Prostate gland (tissue), 2 donors: Measurements from ENCODE around the gene ABCC9.

Experiments used
- POLR2A ChIP-seq: fragments of 450-650 bp; IDR thresholded peaks from one replicate; pipeline ENCODE4 v1.6.1; 2016; ENCODE audit warnings: antibody characterized with exemption, mild to moderate bottlenecking
- POLR2AphosphoS5 ChIP-seq: sonication (generic); formaldehyde crosslinking; IDR thresholded peaks from one replicate; pipeline ENCODE4 v1.6.1; 2017; ENCODE audit warnings: antibody characterized with exemption
- TF ChIP-seq, protein P1 (sequence below), 4 experiments: fragments of 200-600 bp in 2 of 4; fragments of 450-650 bp in 2 of 4; sonication (generic) in 2 of 4; IDR thresholded peaks; 1 replicate in 3 of 4; 2 replicates in 1 of 4; pipeline ENCODE4 v1.5.1; 2016 to 2019; ENCODE audit warnings: antibody characterized with exemption in 4 of 4, mild to moderate bottlenecking in 2 of 4, moderate library complexity in 2 of 4

DNA sequence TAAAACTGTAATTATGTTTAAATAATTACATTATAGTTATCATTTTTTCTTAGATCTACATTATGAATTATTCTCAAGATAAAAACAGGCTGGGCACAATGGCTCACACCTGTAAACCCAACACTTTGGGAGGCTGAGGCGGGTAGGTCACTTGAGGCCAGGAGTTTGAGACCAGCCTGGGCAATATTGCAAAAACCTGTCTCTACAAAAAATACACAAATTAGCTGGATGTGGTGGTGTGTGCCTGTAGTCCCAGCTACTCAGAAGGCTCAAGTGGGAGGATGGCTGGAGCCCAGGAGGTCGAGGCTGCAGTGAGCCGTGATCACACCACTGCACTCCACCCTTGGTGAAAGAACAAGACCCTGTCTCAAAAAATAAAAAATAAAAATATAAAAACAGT lies 126.4 kb downstream of the ABCC9 start:
- TF ChIP-seq POLR2A (no peak), POLR2AphosphoS5 (no peak)
- TF ChIP-seq, protein P1, sequence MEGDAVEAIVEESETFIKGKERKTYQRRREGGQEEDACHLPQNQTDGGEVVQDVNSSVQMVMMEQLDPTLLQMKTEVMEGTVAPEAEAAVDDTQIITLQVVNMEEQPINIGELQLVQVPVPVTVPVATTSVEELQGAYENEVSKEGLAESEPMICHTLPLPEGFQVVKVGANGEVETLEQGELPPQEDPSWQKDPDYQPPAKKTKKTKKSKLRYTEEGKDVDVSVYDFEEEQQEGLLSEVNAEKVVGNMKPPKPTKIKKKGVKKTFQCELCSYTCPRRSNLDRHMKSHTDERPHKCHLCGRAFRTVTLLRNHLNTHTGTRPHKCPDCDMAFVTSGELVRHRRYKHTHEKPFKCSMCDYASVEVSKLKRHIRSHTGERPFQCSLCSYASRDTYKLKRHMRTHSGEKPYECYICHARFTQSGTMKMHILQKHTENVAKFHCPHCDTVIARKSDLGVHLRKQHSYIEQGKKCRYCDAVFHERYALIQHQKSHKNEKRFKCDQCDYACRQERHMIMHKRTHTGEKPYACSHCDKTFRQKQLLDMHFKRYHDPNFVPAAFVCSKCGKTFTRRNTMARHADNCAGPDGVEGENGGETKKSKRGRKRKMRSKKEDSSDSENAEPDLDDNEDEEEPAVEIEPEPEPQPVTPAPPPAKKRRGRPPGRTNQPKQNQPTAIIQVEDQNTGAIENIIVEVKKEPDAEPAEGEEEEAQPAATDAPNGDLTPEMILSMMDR (IDR thresholded peaks at IDR 0.05) = no peak
